ENCODE measurements around the gene TIMM50.

DNA sequence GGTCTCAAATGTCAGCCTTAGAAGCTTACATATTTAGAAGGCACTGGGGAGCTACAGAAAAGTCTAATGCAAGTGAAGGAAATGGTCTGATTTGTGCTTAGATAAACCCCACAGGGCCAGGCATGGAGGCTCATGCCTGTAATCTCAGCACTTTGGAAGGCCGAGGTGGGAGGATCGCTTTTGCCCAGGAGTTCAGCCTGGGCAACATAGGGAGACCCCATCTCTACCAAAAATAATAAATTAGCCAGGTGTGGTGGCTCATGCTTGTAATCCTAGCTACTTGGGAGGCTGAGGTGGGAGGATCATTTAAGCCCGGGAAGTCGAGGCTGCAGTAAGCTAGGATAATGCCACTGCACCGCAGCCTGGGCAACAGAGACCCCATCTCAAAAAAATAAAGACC, 15.4 kb downstream of the TIMM50 start:
- no peak for TF ChIP-seq EZH2 (IDR thresholded peaks at IDR 0.05)
- TF ChIP-seq, protein P1, sequence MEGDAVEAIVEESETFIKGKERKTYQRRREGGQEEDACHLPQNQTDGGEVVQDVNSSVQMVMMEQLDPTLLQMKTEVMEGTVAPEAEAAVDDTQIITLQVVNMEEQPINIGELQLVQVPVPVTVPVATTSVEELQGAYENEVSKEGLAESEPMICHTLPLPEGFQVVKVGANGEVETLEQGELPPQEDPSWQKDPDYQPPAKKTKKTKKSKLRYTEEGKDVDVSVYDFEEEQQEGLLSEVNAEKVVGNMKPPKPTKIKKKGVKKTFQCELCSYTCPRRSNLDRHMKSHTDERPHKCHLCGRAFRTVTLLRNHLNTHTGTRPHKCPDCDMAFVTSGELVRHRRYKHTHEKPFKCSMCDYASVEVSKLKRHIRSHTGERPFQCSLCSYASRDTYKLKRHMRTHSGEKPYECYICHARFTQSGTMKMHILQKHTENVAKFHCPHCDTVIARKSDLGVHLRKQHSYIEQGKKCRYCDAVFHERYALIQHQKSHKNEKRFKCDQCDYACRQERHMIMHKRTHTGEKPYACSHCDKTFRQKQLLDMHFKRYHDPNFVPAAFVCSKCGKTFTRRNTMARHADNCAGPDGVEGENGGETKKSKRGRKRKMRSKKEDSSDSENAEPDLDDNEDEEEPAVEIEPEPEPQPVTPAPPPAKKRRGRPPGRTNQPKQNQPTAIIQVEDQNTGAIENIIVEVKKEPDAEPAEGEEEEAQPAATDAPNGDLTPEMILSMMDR (IDR thresholded peaks at IDR 0.05): no peak

All from neural progenitor cell (in vitro differentiated cells).